Vagina (tissue), 2 donors: ENCODE results near the gene MYL7. TPM values are rescaled to one million over a fixed set of nuclear protein-coding genes. Genes with fewer than 3 reads are reported as not detected.

ENCODE experiments used
- DNase-seq, 2 donors: peaks; one replicate each; pipeline ENCODE4 v3.0.0-alpha.2; 2017; ENCODE audit errors: extremely low spot score in 2 of 2
- H3K27ac ChIP-seq: fragments of 200-600 bp; sonication (generic); one replicate; pipeline ENCODE4 v1.5.1; 2019
- H3K27me3 ChIP-seq: fragments of 200-600 bp; sonication (generic); one replicate; pipeline ENCODE4 v1.5.1; 2019
- H3K36me3 ChIP-seq, 2 donors: fragments of 200-600 bp; sonication (generic); one replicate each; pipeline ENCODE4 v1.5.1; 2017 to 2019
- H3K4me1 ChIP-seq: fragments of 200-600 bp; sonication (generic); one replicate; pipeline ENCODE4 v1.5.1; 2019
- H3K4me3 ChIP-seq, 2 donors: fragments of 200-600 bp; sonication (generic); 1 replicate in 1 of 2; 2 replicates in 1 of 2; pipeline ENCODE4 v1.5.1; 2016 to 2019
- H3K9me3 ChIP-seq: fragments of 200-600 bp; sonication (generic); one replicate; pipeline ENCODE4 v1.5.1; 2019
- CTCF ChIP-seq, 3 experiments: fragments of 450-650 bp in 2 of 3; fragments of 200-600 bp in 1 of 3; sonication (generic) in 1 of 3; IDR thresholded peaks; one replicate each; pipeline ENCODE4 v1.5.1; 2017 to 2019; ENCODE audit warnings: antibody characterized with exemption in 3 of 3, mild to moderate bottlenecking in 2 of 3, moderate library complexity in 2 of 3
- POLR2A ChIP-seq, 2 donors: fragments of 450-650 bp; IDR thresholded peaks; one replicate each; pipeline ENCODE4 v1.6.1; 2017; ENCODE audit warnings: antibody characterized with exemption in 2 of 2, mild to moderate bottlenecking in 2 of 2, moderate library complexity in 2 of 2
- POLR2AphosphoS5 ChIP-seq, 2 donors: sonication (generic); formaldehyde crosslinking; IDR thresholded peaks; one replicate each; pipeline ENCODE4 v1.9.0; 2017; ENCODE audit warnings: antibody characterized with exemption in 2 of 2, mild to moderate bottlenecking in 2 of 2, low read depth in 1 of 2; ENCODE audit not compliant: insufficient read depth in 1 of 2
- intact Hi-C: fragments of 100-400 bp; cut with DNase I; formaldehyde crosslinking; loops from one replicate; pipeline ENCODE4 v1.15.1; 2023
- total RNA-seq: library from RNA; depleted of rRNA; stranded (reverse); fragments of >200 nt; gene quantifications from one replicate; pipeline ENCODE4 v1.2.3, GENCODE V29; 2016

Gene MYL7
- total RNA-seq, 1 donor from 2014 or later: not detected

GRCh38 chr7:44184206-44184872 is 43.2 kb upstream of the MYL7 start:
- peak in 1 of 2 donors; percentile 64 for TF ChIP-seq POLR2AphosphoS5 (IDR thresholded peaks at IDR 0.05; ENCODE audit: insufficient read depth in 1 of 2, low read depth in 1 of 2)
- TF ChIP-seq CTCF (IDR thresholded peaks at IDR 0.05): no peak
- Histone ChIP-seq H3K9me3 (no peaks in the 10 kb centered on the region), H3K27ac (no peak overlapping the region), H3K36me3 (no peaks in the 10 kb centered on the region), H3K4me1 (no peaks in the 10 kb centered on the region), H3K27me3 (no peaks in the 10 kb centered on the region), H3K4me3 (no peak overlapping the region)
- intact Hi-C loops: no loop called here
- DNase-seq: no peak

GRCh38 chr7:44183386-44183785 is 42.3 kb upstream of the MYL7 start:
- intact Hi-C loops: no loop called here
- no peaks in the 10 kb centered on the region for H3K36me3 ChIP-seq
- no peak overlapping the region for H3K4me3 ChIP-seq
- H3K4me1 ChIP-seq: no peaks in the 10 kb centered on the region
- no peaks in the 10 kb centered on the region for H3K27me3 ChIP-seq
- DNase-seq: no peak
- H3K9me3 ChIP-seq: no peaks in the 10 kb centered on the region
- no peak overlapping the region for H3K27ac ChIP-seq
- TF ChIP-seq POLR2AphosphoS5 (IDR thresholded peaks at IDR 0.05; ENCODE audit: insufficient read depth in 1 of 2, low read depth in 1 of 2) (no peak), POLR2A (IDR thresholded peaks at IDR 0.05) (no peak), CTCF (IDR thresholded peaks at IDR 0.05) (no peak)

GRCh38 chr7:44182827-44183226 is 41.7 kb upstream of the MYL7 start:
- Histone ChIP-seq H3K27ac (no peak overlapping the region), H3K4me1 (no peaks in the 10 kb centered on the region), H3K4me3 (no peak overlapping the region), H3K27me3 (no peaks in the 10 kb centered on the region), H3K9me3 (no peaks in the 10 kb centered on the region), H3K36me3 (no peaks in the 10 kb centered on the region)
- no peak for DNase-seq
- intact Hi-C loops: no loop called here
- TF ChIP-seq POLR2AphosphoS5 (IDR thresholded peaks at IDR 0.05; ENCODE audit: insufficient read depth in 1 of 2, low read depth in 1 of 2) (no peak), POLR2A (IDR thresholded peaks at IDR 0.05) (no peak), CTCF (IDR thresholded peaks at IDR 0.05) (no peak)

GRCh38 chr7:44180631-44181030 is 39.5 kb upstream of the MYL7 start:
- Histone ChIP-seq H3K4me1 (no peaks in the 10 kb centered on the region), H3K36me3 (no peaks in the 10 kb centered on the region), H3K27ac (no peak overlapping the region), H3K27me3 (no peaks in the 10 kb centered on the region), H3K4me3 (no peak overlapping the region), H3K9me3 (no peaks in the 10 kb centered on the region)
- DNase-seq: no peak
- intact Hi-C loops: no loop called here
- no peak for TF ChIP-seq CTCF (IDR thresholded peaks at IDR 0.05)
- no peak for TF ChIP-seq POLR2AphosphoS5 (IDR thresholded peaks at IDR 0.05; ENCODE audit: insufficient read depth in 1 of 2, low read depth in 1 of 2)
- TF ChIP-seq POLR2A (IDR thresholded peaks at IDR 0.05): no peak

GRCh38 chr7:44177570-44178131 is 36.5 kb upstream of the MYL7 start:
- Histone ChIP-seq H3K27ac (no peak overlapping the region), H3K4me3 (no peak overlapping the region), H3K36me3 (no peaks in the 10 kb centered on the region), H3K27me3 (no peaks in the 10 kb centered on the region), H3K4me1 (no peaks in the 10 kb centered on the region), H3K9me3 (no peaks in the 10 kb centered on the region)
- DNase-seq: no peak
- no peak for TF ChIP-seq CTCF (IDR thresholded peaks at IDR 0.05)
- no peak for TF ChIP-seq POLR2A (IDR thresholded peaks at IDR 0.05)
- no peak for TF ChIP-seq POLR2AphosphoS5 (IDR thresholded peaks at IDR 0.05; ENCODE audit: insufficient read depth in 1 of 2, low read depth in 1 of 2)
- intact Hi-C loops: no loop called here
